PC-3 (cell line): Measurements from ENCODE around the gene COL7A1.

Experiments
- EZH2 ChIP-seq: fragments of 300-600 bp; sonication (generic); IDR thresholded peaks from one replicate; pipeline ENCODE4 v1.6.1; 2017; ENCODE audit warnings: antibody characterized with exemption, mild to moderate bottlenecking, low read length; ENCODE audit not compliant: unreplicated experiment
- EZH2phosphoT487 ChIP-seq: fragments of 300-600 bp; sonication (generic); IDR thresholded peaks from 2 replicates; pipeline ENCODE4 v1.6.1; 2018; ENCODE audit warnings: mild to moderate bottlenecking, antibody characterized with exemption, low read length, borderline replicate concordance
- TF ChIP-seq, protein P1 (sequence below): fragments of 300-600 bp; sonication (generic); conservative IDR thresholded peaks from 2 replicates; pipeline ENCODE4 v1.5.1; 2017; ENCODE audit warnings: antibody characterized with exemption, low read depth, mild to moderate bottlenecking, low read length

DNA sequence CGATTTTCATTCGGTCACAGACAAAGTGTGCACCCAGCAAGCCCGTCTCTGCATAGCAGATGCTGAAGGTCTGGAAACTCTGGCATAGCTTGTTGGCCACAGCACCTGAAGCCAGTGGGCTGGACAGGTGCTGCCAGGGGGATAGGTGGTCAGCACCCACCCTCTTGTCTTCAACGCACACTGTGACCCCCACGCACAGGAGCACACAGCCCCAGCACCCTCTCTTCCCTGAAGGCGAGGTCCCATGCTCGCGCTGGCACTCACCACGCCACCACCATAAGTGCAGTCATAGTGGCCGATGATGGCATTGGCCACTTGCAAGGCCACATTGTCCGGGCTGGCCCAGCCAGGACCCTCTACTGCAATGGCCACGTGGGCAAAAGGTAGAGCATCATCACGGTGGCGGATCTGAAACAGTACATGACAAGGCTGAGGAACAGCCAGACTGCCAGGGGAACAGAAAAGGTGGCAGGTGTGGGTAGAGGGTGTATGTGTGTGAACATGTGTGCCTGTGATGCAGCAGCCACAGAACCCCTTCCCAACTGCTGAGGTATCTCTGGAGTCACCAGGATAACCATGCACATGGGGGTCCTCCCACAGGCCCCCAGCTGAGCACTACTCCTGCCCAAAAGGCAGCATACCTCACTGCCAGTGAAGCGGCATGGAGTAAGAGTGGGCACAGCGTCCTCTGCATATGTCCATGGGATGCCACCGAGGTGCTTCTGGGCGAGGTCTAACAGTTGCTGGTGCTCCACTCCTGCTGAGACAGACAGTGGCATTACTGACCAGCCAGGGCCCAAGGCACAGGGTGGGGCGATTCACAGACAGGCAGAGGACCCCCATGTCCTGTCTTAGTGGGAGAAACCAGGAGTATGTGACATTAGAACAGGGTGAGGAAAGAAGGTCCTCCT lies 5.8 kb upstream of the COL7A1 start:
- TF ChIP-seq, protein P1, sequence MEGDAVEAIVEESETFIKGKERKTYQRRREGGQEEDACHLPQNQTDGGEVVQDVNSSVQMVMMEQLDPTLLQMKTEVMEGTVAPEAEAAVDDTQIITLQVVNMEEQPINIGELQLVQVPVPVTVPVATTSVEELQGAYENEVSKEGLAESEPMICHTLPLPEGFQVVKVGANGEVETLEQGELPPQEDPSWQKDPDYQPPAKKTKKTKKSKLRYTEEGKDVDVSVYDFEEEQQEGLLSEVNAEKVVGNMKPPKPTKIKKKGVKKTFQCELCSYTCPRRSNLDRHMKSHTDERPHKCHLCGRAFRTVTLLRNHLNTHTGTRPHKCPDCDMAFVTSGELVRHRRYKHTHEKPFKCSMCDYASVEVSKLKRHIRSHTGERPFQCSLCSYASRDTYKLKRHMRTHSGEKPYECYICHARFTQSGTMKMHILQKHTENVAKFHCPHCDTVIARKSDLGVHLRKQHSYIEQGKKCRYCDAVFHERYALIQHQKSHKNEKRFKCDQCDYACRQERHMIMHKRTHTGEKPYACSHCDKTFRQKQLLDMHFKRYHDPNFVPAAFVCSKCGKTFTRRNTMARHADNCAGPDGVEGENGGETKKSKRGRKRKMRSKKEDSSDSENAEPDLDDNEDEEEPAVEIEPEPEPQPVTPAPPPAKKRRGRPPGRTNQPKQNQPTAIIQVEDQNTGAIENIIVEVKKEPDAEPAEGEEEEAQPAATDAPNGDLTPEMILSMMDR, result no peak
- TF ChIP-seq EZH2, result no peak
- TF ChIP-seq EZH2phosphoT487, result no peak
